Activated CD4-positive, CD25-positive, alpha-beta regulatory T cell treated with anti-CD3 and anti-CD28 coated beads, Interleukin-2, amount 50 U/mL, for 24 hours (primary cell): ENCODE measurements around the gene BCOR.

ENCODE experiments used
- ATAC-seq, 2 donors: fragments of 150-1000 bp; cut with Tn5 transposase; one replicate each; pipeline ENCODE4 v1.10.0; 2021; ENCODE audit warnings: mild to moderate bottlenecking in 1 of 2, moderate library complexity in 1 of 2

The BCOR gene

DNA sequence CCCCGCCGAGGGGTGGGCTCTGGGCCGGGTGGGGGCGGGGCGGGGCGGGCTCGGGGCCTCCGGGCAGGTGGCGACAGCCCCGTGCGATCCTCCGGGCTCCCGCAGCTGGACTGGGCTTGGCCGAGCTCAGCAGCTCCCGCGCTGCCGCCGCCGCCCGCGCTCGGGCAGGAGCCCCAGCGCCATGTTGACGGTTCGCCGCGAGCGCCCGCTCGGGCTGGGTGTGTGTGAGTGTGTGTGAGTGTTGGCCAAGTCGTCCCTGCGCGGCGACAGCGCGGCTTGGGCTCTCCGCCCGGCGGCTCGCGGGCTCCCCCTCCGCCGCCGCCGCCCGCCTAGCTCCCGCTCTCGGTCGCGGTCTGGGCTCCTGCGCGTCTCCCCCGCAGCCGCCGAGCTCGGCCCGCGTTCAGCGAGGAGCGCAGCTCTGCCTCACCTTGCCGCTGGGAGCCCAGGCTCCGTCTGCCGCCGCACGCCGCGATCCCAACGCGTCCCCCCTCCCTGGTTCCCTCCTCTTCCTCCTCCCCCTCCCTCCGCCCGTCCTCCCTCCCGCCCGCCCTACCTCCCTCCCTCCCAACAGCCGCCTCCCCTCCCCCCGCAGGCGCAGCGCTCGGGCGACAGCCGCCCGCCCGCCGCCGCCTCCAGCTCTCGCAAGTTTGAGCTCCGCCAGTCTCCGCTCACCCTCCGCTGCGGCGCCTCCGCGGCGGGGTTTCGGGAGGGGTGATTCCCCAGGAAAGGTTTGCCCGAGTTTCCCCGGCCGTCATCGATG is at the start of gene BCOR:
Gene BCOR (minus strand): TSS at position 455 of the 760 bp plus-strand sequence. CDS start 20,029 bp downstream, outside the sequence.
- peak; percentile 29 to 34 for ATAC-seq

DNA sequence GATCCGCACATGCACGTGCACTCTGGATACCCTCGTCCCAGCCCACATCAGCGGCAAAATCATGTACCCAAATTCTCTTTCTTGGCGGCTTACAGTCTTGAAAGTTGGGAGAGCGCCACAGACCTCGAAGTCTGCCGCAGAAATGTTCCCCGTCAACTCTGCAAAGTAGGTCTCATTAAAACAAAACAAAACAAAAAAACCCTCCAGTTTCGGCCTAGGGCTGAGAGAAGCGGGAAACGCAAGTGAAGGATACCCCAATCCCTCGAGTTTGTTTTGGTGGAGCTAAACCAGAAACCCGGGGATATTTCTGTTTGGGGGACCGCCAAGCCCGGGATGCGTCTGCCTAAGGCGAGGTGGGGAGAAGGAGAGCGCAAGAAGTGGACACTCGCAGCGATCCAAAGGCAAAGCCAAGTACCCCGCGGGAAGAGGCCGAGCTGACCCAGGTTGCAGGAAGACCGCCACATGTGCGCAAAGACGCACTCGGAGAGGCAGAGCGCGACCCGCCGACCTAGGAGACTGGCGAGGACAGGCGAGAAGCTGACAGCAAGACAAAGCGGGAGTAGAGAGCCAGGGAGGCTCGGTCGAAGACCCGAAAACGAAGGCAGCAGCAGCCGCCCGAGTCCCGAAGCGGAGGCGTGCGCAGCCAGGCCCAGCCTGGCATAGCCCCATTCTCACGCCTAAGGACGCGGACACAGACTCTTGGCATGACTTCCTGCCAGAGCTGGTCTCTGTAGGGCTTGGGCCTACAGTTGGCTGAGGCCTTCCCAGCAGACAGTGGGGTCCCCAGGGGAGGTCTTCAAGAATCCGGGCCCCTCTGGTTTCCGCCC is 49.6 kb upstream of the BCOR start:
- ATAC-seq, result no peak

DNA sequence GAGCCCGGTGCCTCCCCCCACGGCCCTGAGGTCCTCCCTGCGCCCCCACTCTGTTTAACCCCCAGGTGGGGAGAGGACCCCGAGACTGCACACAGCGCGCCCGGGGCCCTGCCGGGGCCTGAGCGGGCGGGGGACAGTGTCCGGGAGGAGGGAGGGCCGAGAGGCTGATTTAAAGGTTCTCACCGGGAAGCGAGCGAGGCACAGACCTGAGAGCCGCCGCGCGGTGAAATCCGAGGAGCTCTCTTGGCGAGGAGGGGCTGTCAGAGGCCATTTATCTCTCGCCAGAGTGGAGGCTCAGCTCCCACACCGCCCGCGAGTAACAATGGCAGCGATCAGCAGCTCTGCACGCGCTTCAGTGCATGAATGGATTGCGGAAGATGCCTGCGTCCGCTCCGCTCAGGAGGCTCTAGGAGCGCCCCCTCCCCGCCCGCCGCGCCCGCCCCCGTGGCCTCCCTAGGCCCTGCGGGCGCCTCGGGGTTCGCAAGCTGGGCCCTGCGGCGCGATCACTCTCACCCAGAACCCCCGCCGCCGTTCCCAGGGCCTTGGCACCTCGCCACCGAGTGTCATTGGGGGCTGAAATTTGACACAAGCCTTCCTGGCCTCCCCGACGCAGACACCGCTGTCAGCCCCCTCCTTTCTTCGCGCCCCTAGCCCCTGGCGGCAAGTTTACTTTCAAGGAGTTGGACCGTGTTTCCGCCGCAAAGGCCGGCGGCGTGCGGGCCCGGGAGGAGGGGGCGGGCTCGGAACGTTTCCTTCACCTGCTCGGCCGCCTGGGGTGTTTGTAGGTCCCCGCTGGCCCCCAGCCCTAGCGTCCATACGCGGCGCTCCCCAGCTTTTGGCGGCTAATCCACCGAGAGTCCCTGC is 48.7 kb upstream of the BCOR start:
- peak; percentile 48 to 51 for ATAC-seq

DNA sequence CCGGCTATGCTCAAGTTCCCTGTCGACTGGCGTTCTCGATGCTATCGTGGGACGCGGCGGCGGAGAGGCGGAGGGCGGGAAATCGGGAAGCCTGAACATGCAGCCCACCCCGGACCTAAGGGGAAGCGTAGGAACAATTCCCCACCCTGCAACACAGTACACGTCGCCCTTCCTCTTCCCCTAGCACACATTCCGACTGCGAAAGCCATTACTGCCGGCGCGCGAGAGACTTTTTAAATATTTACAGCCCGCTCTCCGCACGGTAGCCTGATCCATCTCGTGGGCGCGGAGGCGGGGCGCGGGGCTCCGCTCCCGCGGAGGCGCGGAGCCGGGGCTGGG is 48.1 kb upstream of the BCOR start:
- ATAC-seq, result no peak

DNA sequence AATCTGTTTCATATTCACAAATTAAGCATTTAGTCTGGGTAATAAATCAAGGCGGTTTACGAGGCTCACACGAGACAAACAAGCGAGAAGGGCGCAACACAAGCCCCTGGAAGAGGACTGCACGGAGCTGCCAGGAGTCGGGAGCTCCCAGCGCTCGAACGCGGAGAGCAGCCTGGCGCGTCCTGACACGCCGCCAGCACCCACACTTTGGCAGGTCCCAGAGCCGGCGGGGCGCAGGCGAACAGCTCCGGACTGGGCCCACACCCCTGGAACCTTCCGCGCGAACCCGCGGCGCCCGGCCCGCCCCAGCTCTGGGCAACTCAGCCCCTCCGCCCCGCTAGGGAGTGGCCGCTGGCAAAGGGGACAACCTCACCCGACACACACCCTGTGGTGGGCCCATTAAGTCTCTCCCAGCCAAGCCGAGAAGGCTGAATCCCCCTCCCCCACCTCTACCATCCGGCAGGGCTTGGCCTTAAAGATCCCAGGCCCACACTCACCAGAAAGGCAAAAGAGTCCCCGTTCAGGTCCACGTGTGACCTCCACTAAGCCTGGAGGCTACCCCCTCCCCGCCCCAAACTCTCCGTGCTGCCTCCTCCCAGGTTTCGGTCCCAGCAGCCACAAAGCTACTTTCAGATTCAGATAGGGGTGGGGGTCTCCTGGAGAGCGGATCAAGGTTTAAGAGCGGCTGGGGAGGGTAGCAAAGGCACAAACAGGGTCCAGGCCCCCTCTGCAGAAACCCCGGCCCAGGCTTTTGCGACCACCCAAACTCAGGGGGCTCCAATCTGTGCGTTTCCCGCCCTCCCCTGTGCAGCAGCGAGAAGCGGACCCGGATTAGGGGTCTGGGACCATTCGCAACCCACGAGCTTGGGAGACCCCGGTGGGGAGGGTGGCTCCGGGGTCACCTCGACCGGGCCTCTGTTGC is 47.5 kb upstream of the BCOR start:
- no peak for ATAC-seq

DNA sequence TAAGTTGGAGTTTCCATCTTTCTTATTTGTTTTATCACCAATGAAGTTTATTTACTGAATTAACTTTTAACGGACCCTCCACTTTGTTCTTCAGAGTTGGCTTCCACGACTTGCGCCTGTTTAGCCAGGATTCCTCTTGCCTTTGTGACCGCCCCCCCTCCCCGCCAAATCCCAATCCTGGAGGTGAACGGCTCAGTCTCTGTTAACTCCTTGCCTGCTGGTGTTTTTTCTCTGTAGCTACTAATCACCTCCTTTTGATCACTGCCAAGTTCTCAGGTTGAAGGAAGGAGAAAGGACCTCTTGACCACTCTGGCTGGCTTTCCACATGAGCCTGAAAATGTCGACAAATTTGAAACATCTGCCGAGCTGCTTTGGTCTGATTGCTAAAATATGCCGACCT is 46.8 kb upstream of the BCOR start:
- ATAC-seq, result no peak

DNA sequence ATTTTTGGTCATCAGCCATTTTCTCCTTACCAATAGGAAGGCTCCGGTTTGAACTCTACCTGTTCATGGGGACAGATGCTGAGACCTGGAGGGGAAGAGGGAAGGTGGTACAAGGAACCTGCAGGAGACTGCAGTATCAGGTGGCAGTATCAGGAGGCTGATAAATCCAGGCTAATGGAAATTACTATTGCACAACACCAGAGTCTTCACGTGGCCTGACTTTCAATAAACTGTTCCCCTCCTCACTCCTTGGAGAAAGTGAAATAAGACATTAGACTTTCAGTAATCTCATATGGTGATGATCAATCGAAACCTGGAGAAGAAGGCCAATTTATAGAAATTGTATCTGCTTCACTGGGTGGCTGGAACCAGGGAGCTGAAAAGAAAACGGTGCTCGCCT is 46.2 kb upstream of the BCOR start:
- no peak for ATAC-seq

DNA sequence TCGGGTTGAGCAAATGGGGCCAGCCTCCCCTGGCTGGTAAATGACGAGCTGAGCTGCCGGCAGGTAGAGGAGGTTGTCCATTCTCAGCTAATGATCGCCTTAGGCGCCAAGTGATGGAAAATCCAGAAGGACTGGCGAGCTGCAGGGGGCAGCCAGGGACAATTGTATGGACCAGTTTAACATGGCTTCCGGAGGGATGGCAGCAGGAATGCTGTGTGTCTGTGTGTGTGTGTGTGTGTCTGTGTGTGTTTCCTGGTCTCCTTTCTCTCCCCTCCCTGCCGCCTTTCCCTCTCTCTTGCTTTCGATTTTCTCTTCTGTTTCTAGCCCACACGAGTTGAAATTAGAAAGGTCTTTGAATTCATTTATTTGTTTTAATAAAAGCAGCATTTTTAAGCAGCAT is 45.2 kb upstream of the BCOR start:
- ATAC-seq, result no peak

DNA sequence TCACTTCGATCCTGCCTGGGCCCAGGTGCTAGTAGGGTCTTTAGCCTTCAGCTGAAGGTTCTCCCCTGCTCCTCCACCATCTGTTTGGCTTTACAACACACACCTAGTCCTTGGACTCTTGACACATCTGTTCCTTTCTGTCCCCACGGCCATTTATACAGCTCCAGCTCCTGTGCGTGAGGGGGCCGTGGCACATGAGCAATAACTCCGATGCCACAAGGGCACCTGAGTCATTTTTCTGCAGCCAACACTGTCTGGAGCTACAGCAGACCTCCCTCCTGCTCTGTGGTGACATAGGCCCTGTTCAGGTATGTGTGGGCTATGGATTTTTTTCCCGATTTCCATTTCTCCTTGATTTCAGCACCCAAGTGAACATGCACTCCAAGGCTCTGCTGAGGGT is 44.7 kb upstream of the BCOR start:
- no peak for ATAC-seq

DNA sequence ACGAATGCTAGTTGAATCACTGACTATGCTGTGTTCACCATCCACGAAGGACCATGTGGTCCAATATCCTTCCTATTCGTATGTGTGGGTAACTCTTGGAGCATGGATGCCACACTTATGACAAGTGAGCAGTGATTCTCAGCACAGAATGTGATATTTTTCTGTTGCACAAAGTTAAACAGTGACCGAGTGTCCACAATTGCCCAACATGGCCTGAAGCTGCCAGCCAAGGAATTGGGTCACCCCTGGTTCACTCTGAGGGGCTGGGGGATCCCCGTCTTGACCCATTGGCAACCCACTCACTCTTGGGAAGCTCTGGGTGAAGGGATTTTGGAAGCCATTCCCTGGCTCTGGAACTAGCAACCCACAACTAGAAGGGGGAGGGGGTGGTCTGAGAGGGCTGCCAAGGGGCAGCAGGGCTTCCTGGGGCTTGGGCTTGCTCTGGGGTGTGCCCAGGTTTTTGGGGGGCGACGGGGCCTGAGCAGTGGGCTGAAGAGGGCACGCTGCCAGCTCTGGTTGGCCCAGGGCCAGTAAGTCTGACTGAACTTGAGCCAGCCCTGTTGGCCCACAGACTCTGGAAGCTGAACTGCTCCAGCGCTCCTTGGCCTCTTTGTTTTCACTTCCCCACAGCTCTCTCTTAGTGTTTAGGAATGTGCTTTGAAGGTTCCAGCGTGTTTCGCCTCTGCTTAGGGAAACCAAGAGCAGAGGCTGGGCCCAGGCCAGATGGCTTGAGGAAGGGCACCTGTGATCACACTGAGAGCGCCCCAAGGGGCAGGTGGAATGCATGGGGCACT is 43.1 kb upstream of the BCOR start:
- no peak for ATAC-seq

DNA sequence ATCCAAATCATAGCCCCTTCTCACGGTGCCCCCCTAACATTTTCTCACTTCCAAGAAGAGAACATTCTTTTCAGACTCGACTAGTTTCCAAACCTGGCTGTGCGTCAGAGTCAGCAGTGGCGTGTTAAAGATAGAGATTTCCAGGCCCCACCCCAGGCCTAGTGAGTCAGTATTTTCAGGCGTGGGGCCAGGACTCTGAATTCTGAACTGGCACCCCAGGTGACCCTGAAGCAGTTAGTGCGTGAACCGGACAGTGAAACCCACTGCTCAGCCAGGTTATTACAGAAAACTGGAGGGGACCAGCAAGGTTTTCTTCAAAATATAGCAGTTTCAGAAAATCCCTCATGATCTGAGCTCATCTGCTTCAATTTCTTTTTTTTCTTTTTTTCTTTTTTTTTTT is 35.0 kb upstream of the BCOR start:
- ATAC-seq, result no peak

DNA sequence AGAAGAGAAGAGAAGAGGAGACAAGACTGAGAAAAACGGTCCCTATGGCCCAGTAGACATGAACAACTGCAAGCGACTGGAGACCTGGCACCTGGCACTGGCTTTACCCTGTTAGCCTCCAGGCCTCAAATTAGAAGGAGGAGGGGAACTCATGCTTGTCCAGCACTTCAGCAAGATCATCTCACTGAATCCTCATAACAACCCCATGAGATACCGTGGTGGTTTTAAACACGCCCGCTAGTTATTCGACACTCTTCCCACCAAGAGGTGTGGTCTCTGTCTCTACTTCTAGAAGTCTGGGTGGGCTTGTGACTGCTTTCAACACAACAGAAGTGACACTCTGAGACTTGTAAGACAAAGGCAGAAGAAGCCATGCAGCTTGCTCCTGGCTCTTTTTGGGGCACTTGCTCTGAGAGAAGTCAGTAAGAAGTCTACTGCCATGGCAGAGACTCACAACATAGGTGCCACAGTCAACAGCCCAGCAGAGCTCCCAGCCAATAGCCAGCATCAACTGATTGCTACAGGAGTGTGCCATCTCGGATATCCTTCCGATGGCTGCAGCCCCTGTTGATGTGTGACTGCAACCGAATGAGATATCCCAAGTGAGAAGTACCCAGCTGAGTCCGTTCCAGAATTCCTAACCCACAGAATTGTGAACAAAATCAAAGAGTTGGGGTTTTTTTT is 34.0 kb upstream of the BCOR start:
- ATAC-seq, result no peak

DNA sequence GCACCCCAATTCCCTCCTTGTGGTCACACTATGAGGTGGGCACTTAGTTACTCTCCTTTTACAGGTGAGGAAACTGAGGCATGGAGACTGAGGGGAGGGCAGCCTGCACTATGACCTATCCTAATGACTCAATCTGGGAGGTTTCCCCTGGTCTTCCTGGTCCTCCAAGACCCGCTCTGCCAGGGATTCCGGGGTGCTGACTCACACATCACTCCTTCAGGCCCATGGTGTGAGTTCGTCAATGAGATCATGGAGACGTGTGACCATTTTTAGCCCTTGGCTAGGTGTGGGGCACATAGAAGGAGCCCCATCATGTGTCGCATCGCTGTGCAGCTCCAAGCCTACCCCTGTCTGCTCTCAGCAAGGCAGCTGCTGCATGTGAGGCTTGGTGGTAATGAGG is 32.4 kb upstream of the BCOR start:
- ATAC-seq, result no peak

DNA sequence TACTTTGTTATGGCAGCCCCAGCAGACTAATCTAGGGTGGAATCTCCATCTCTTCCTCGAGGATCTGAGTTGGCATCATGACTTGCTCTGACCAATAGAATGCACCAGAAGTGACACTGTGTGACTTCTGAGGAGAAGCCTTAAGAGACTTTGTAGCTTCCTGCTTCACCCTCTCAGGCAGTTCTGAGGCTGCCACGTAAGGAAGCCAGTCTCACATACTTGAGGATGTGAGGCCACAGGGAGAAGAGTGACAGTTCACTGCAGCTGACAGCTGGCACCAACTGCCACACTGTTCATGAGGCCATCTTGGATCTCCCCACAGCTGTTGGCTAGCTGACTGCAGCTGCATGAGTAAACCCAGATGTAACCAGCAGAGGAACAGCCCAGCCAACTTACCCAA is 29.3 kb upstream of the BCOR start:
- ATAC-seq, result peak in 1 of 2 donors; percentile 48

DNA sequence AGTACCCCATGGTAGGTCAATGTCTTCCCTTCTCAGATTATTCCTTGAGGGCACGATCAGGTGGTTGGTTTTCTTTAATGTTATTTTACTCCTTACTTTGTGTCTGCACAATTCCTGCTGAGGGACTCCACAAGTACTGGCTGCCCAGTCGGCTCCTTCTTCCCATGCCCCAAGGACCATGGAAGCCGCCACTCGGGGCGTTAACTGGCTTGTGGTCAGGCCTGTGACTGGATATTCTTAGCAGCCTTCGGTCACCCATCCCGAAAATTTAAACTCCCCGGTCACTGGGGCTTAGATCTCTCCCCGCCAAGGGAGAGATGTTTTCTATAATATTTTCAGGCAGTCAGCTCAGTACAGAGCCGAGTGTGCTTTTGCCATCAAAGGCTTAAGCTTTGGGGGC is 24.7 kb upstream of the BCOR start:
- ATAC-seq, result no peak

DNA sequence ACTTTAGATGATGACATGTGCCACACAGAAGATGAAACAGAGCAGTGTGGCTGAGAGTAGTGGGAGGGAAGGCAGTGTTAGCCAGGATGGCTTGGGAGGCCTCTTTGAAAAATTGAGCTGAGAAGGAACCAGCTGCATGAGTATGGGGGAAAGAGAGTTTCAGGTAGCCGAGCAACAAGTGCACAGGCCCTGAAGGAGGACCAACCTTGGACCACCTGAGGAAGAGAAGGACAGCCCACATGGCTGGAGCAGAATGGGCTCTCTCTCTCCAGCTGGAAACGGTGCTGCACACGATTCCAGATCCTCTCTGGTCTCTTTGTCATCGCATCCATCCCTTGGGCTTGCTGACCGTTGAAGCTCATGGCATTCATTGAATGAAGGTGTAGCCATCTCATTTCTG is 23.9 kb upstream of the BCOR start:
- no peak for ATAC-seq

DNA sequence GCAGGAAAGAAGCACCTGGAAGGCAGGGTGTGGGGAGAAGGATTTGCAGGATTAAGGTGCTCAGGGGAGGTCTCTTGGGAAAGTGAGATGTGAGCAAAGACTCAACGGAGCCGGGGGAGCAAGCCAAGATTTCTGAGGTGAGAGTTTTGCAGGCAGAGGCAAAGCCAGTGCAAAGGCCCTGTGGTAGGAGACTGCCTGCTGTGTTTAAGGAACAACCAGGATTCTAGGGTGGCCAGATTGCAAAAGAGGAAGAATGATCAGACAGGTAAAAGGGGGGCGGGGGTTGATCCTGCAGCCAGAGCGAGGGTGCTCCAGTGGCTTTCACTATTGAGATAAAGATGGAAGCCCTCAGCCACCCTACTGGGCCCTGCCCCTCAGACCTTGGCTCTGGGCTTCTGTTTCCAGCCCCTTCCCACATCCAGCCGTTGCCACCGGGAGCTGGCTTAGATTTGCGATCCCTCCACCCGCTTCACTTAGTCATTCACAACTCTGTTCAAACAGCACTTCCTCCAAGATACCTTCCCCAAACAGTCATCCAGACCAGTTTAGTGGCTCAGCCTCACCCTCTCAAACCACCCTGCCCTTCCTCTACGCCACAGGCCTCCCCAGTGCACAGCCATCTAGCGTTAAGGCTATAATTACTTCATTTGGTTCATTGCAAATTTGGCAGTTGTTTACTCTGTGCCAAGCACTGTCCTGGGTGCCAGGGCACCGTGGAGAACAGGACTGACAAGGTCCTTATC is 23.3 kb upstream of the BCOR start:
- ATAC-seq, result no peak

DNA sequence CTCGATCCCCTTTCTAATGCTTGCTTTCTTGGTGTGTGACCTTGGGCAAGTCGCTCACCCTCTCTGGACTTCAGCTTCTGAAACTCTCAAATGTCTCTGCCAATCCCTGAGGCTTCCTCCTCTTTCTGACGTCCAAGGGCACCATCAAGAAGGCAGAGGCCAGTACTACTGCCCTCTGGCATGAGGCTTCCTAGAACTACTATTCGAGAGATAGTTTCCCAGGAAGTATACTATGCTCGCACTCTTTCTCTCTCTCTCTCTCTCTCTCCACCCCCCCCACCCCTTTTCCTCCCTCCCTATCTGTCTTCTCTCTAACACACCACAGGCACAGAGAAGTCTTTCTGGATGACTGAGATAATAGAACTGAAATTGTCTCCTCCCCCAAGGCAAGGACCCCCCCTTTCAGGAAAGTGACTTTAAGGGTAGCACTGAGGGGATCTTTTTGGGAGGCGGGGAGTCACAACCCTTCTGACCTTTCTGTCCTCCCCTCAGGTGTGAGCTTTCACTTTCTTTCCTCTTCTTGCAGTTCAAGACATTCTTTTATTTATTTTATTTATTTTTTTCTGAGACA is 20.0 kb upstream of the BCOR start:
- no peak for ATAC-seq

DNA sequence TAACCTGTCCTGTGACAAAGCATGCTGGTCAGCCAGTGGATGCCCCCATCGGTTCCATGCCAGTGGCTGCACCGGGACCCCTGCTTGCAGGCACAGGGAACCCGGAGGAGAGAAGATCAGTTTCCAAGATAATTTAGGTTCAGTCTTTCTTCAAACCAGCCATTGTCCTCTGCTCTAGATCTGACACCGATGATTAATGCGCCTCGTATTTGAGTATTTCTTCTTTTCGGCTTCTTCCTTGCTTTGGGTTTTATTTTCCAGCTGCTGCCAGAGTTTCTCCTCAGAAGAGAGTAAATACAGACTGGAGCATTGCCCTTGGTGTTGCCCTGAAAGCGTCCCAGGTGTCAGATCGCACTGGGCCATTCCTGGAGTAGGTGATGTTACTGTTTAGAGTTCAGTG is 19.2 kb upstream of the BCOR start:
- ATAC-seq, result no peak

DNA sequence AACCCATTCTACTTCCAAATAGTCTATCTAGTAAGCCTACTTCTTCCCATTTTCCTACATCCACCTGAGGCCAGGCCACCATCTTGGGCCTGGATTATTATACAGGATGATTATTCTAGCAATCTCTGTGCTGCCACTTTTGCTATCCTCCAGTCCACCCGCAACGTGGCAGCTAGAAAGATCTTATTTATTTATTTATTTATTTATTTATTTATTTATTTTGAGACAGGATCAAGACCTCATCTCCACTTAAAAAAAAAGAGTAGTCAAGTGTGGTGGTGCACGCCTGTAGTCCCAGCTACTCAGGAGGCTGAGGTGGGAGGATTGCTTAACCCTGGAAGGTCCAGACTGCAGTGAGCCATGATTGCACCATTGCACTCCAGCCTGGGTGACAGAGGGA is 15.2 kb upstream of the BCOR start:
- no peak for ATAC-seq
